Adipocyte (in vitro differentiated cells): ENCODE measurements around the gene TEX101.
"Not testable (repeated sequence)": the region's sequence is repeated elsewhere in the genome, so short reads cannot be mapped to it uniquely, and the experiment has no call there.

Source experiments
- DNase-seq: peaks from one replicate; pipeline ENCODE4 v3.0.0-alpha.2; 2015; ENCODE audit warnings: low read depth
- H3K27me3 ChIP-seq: replicated peaks from 2 replicates; pipeline ENCODE4 v1.7.0; 2013; ENCODE audit warnings: mild to moderate bottlenecking, low read length, moderate library complexity; ENCODE audit not compliant: control insufficient read depth, insufficient read depth
- H3K36me3 ChIP-seq: 2 replicates; pipeline ENCODE4 v1.7.0; 2013; ENCODE audit warnings: low read length, mild to moderate bottlenecking, moderate library complexity; ENCODE audit not compliant: control insufficient read depth, insufficient read depth, severe bottlenecking
- H3K4me1 ChIP-seq: 2 replicates; pipeline ENCODE4 v1.7.0; 2013; ENCODE audit warnings: mild to moderate bottlenecking, low read length, moderate library complexity; ENCODE audit not compliant: control insufficient read depth, insufficient read depth
- H3K4me3 ChIP-seq: 2 replicates; pipeline ENCODE4 v1.7.0; 2013; ENCODE audit warnings: mild to moderate bottlenecking, low read length, moderate library complexity
- H3K9ac ChIP-seq: 2 replicates; pipeline ENCODE4 v1.7.0; 2013; ENCODE audit warnings: mild to moderate bottlenecking, low read length, moderate library complexity
- H3K9me3 ChIP-seq: 2 replicates; pipeline ENCODE4 v1.7.0; 2013; ENCODE audit warnings: mild to moderate bottlenecking, low read length, moderate library complexity; ENCODE audit not compliant: control insufficient read depth

The TEX101 gene

DNA sequence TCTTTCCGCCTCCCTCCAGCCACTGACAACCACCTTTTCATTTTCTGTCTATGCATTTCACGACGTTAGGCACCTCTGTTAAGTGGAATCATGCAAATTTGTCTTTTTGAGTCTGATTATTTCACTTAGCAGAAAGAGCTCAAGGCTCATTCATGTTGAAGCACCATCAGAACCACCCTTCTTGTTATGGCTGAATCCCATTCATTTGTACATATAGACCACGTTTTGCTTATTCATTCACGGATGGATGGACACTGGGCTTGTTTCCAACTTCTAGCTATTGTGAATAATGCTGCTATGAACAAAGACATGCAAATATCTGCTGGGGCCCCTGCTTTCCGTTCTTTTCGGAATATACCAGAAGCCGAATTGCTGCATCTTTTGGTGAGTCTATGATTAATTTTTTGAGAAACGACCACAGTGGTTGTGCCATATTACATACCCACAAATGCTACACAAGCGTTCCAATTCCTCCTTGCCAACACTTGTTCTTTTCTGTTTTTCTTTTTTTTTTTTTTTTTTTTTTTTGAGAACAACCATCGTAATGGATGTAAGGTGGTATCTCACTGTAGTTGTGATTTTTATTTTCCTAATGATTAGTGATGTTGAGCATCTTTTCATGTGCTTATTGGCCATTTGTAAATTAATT, 23.7 kb upstream of the TEX101 start:
- not testable (repeated sequence) for H3K36me3 ChIP-seq, H3K9ac ChIP-seq, H3K27me3 ChIP-seq, H3K4me1 ChIP-seq, H3K4me3 ChIP-seq, DNase-seq, H3K9me3 ChIP-seq

DNA sequence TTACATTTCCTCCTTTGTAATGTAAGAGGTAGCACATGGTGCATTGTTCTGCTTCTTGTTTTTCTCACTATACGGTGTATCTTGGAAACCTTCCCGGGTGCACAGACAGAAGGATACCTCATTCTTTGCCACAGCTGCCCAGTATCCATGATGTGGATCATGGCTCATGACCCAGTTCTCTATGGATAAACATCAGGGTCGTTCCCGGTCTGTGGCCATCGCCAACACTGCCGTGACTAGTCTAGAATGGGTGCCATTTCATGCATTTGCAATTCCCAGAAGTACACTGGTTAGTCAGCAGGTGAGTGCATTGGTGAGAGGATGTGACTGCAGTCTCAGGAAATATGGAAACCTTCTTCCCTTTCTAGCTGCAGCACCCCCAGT, 23.1 kb upstream of the TEX101 start:
- H3K36me3 ChIP-seq, H3K9me3 ChIP-seq, H3K4me3 ChIP-seq, H3K9ac ChIP-seq, H3K4me1 ChIP-seq, DNase-seq, H3K27me3 ChIP-seq: not testable (repeated sequence)

- H3K4me1 ChIP-seq, DNase-seq, H3K36me3 ChIP-seq, H3K4me3 ChIP-seq, H3K27me3 ChIP-seq, H3K9me3 ChIP-seq, H3K9ac ChIP-seq: not testable (repeated sequence)
Measured at GRCh38 chr19:43393501-43393900, 21.2 kb upstream of the TEX101 start.

DNA sequence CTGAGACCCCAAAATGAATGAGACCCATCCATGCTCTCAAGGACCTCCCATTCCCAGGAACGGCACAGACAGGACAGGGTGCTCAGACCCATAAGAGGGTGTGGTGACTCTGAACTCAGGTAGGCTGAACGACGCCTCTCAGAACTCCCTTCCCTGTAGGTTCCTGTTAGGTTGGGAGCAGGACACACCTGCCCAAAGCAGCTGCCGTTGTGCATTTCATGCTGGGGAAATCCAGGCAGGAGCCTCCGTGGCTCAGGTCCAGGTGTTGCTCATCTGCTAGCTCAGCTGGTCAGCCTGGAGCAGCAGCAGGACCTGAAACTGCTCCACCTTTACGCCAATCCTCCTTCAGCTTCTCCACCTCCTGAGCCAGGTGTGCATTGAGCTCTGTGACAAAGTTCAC, 19.1 kb upstream of the TEX101 start:
- Histone ChIP-seq H3K36me3 (no peaks in the 10 kb centered on the region), H3K4me3 (no peak overlapping the region)

GRCh38 chr19:43406297-43406696, 8.4 kb upstream of the TEX101 start:
- Histone ChIP-seq H3K4me1 (peaks cover 4% of the 10 kb centered on the region), H3K4me3 (no peak overlapping the region), H3K9ac (no peak overlapping the region), H3K9me3 (no peaks in the 10 kb centered on the region), H3K27me3 (peaks cover 9% of the 10 kb centered on the region), H3K36me3 (no peaks in the 10 kb centered on the region)
- no peak for DNase-seq

More for the DNA sequence above, 19.1 kb upstream of the TEX101 start:
- no peak for DNase-seq
- Histone ChIP-seq H3K9ac (no peak overlapping the region), H3K27me3 (peaks cover 9% of the 10 kb centered on the region), H3K4me1 (peaks cover 5% of the 10 kb centered on the region), H3K9me3 (no peaks in the 10 kb centered on the region)

GRCh38 chr19:43407416-43408005, 7.2 kb upstream of the TEX101 start:
- Histone ChIP-seq H3K4me1 (peaks cover 4% of the 10 kb centered on the region), H3K36me3 (no peaks in the 10 kb centered on the region), H3K4me3 (no peak overlapping the region), H3K27me3 (peaks cover 9% of the 10 kb centered on the region), H3K9ac (no peak overlapping the region), H3K9me3 (no peaks in the 10 kb centered on the region)
- DNase-seq = no peak

DNA sequence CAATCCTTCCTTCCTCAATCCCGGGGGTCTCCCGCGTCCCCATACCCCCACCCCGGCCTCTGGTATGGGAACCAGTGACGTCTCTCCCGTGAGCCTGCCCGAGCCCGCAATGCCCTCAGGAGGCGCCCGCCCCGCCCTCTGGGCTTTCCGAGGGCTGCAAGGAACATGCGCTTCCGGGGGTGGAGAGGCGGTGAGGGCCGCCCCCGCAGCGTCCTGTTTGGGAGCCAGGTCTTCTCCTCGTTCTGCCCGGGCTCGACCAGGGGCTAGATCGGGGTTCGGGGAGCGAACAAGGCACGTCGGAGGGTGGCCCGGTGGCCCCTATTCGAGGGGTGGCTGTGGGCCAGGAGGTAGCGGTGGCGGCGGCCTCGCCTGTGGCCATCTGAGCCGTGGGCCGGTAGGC, 6.6 kb upstream of the TEX101 start:
- H3K9me3 ChIP-seq = no peaks in the 10 kb centered on the region
- peaks cover 6% of the 10 kb centered on the region for H3K27me3 ChIP-seq
- H3K36me3 ChIP-seq = no peaks in the 10 kb centered on the region
- H3K4me1 ChIP-seq = peaks cover 4% of the 10 kb centered on the region
- DNase-seq = no peak
- no peak overlapping the region for H3K9ac ChIP-seq
- no peak overlapping the region for H3K4me3 ChIP-seq

GRCh38 chr19:43409415-43409814, 5.3 kb upstream of the TEX101 start:
- no peak for DNase-seq
- Histone ChIP-seq H3K36me3 (no peaks in the 10 kb centered on the region), H3K4me1 (peaks cover 4% of the 10 kb centered on the region), H3K9ac (no peak overlapping the region), H3K4me3 (no peak overlapping the region), H3K9me3 (no peaks in the 10 kb centered on the region), H3K27me3 (peaks cover 6% of the 10 kb centered on the region)

DNA sequence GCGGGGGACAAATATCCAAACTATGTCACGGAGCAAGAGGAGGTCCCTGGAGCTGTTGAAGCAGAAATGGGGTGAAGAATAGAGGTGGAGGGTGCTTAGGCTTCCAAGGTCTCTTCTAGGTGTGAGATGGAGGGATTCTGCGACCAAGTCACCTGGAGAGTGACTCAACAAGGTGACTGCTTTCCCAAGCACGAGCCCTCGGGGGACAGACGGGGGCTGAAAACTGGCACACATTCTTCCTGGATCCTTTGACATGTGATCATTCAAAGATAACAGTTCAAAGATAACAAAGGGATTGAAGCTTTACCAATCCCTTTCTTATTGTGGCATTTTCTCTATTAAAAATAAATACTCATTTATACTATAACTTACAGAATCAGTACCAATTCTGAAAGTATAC, 2.2 kb upstream of the TEX101 start:
- Histone ChIP-seq H3K4me3 (no peak overlapping the region), H3K9ac (no peak overlapping the region), H3K9me3 (no peaks in the 10 kb centered on the region), H3K27me3 (no peaks in the 10 kb centered on the region), H3K36me3 (no peaks in the 10 kb centered on the region), H3K4me1 (peaks cover 4% of the 10 kb centered on the region)
- DNase-seq = no peak

DNA sequence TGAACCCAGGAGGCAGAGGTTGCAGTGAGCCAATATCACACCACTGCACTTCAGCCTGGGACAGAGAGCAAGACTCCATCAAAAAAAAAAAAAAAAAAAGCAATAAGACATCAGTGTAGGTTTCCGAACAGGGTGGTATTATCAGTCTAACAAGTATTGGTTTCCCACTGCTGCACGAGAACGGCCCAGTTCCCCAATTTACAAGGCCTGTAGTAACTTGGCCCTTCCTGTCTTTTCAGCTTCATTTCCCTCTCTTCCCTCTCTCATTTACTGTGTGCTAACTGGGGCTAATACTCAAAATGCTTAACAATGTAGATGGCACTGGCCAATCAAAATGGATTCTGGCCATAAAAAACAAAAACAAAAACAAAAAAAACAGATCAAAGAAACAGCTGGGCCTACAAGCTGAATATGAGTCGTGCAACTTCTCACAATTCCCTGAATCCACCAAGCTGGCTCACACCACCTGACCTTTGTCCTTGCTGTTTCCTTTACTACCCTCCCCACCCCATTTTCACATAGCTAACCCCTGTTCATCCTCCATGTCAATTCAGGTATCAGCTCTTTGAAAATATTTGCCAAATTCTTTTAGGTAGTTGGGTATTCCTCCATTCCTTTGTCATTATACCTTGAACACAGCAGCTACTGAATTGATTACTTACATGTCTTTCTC, 2.4 kb downstream of the TEX101 start:
- no peak for DNase-seq
- no peak overlapping the region for H3K9ac ChIP-seq
- H3K4me1 ChIP-seq = no peaks in the 10 kb centered on the region
- no peaks in the 10 kb centered on the region for H3K36me3 ChIP-seq
- H3K4me3 ChIP-seq = no peak overlapping the region
- no peaks in the 10 kb centered on the region for H3K9me3 ChIP-seq
- peaks cover 3% of the 10 kb centered on the region for H3K27me3 ChIP-seq

GRCh38 chr19:43420954-43421353, 6.3 kb downstream of the TEX101 start:
- Histone ChIP-seq H3K9ac (no peak overlapping the region), H3K4me3 (no peak overlapping the region), H3K4me1 (peaks cover 7% of the 10 kb centered on the region), H3K9me3 (no peaks in the 10 kb centered on the region), H3K27me3 (peaks cover 3% of the 10 kb centered on the region), H3K36me3 (no peaks in the 10 kb centered on the region)
- DNase-seq = no peak
